HG03571 (cell line): ENCODE measurements around the gene SUCNR1.
"Not testable (repeated sequence)": the region's sequence is repeated elsewhere in the genome, so short reads cannot be mapped to it uniquely, and the experiment has no call there.

Experiments used
- ATAC-seq: cut with Tn5 transposase; IDR thresholded peaks from one replicate; pipeline ENCODE4 v1.9.1; 2021; ENCODE audit not compliant: unreplicated experiment

The SUCNR1 gene

DNA sequence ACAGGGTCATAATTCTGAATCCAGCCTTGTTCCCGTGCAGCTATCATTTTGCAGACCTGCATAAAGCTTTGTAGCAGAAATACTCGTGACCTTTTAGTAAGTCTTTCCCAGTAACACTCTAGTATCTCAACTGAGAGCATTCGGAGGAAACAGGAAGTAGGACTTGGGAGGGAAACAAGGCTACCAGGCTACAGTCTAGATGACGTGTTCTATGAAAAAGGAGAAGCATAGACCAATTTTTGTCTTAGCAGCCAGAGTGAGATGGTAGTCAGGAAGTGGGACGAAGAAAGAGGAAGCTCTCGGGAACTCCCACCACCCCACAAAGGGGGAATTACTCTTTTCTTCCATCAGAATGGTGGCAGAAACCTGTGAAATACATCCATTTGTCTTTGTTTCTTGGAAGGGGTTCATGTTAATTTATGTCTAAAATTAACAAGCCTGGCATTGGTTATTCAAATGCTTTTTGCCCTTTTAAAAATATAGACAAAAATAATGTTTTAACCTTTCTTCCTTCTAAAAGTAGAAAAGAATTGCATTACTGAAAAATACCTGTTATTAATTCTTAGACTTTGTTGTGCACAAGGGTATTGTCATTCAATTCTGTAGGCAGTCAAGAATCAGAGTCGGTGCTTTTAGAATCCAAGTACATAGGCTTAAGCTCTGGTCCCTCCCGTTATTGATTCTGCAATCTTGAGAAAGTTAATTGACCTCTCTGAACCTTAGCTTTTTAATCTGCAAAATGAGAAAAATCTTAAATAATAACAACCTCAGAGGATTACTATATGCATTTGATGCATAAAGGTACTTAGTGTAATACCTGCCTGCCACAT is 1.6 kb upstream of the SUCNR1 start:
- peak; percentile 78 for ATAC-seq

DNA sequence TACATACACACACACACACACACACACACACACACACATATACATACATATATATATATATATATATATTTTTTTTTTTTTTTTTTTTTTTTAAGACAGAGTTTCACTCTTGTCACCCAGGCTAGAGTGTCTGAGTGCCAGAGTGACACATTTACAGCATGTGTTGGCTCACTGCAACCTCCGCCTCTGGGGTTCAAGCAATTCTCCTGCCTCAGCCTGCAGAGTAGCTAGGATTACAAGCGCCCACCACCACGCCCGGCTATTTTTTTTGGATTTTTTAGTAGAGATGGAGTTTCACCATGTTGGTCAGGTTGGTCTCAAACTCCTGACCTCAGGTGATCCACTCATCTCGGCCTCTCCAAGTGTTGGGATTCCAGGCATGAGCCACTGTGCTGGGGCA is 636 bp downstream of the SUCNR1 start:
- not testable (repeated sequence) for ATAC-seq

DNA sequence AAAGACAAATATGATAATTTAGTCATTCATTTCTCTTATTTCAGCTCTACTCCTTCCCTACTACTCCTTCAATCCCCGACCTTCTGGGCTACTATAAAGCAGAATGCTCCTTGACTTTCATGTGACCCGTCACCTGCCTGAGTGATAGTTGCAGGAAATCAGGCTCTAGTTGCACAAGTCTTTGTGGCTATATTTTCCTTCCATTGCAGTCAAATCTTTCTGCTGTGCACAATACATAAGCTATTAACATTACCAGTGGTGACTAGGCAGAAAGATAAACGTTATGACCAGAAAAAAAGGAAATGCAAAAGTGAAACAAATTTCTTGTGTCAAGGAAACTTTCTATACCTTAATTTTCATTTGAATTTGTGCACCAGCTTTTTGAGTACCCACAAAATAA is 2.3 kb downstream of the SUCNR1 start:
- ATAC-seq: peak; percentile 67

DNA sequence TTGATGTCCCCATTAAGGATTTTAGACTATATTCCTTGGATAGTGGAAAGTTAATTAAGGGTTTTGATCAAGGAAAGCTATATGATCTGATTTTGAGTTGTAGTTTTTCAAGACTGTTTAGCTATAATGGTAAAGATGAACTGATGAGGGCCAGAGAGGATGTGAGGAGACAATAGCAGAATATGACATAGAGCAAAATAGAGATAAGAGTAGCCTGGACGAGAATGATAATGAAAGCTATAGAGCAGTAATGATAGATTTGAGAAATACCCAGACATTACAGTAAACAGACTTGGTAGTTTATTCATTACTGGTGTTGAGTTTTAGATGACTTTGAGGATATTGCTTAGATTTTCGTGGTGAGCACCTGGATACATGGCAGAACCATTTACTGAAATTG is 3.8 kb downstream of the SUCNR1 start:
- ATAC-seq: no peak

DNA sequence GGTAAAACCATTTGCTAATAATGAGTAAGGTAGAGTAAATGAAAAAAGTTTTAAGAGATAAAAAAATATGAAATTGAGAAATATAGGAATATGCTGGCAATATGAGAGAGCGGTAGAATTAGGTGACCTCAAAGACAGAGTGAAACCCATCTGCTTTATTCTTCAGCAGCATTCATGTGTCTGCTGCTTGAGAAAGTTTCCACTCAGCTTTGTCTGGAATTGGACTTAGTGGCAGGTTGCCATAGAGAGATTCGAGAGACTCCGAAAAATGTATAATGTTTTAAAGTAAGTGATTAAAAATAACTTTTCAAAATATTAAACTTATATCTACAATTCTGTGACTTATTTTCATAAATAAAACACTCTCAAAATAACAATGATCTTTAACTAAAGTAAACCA is 5.0 kb downstream of the SUCNR1 start:
- no peak for ATAC-seq

DNA sequence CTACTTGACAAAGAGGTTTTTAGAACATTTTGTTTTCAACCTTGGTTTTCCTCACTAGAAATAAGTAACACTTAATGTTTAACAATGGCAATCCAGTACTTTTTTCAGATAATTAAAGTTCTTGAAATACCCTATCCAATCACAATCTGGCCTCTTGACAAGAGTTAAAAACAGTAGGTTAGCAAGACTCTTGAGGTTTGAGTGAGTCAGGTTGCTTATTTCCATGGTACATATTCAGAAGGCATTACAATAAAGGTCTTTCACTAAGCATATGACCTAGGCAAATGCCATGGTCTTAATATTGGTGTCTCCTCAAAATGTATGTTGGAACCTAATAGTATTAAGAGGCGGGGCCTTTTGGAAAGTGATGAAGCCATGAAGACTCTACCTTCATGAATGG is 5.6 kb downstream of the SUCNR1 start:
- ATAC-seq: no peak

DNA sequence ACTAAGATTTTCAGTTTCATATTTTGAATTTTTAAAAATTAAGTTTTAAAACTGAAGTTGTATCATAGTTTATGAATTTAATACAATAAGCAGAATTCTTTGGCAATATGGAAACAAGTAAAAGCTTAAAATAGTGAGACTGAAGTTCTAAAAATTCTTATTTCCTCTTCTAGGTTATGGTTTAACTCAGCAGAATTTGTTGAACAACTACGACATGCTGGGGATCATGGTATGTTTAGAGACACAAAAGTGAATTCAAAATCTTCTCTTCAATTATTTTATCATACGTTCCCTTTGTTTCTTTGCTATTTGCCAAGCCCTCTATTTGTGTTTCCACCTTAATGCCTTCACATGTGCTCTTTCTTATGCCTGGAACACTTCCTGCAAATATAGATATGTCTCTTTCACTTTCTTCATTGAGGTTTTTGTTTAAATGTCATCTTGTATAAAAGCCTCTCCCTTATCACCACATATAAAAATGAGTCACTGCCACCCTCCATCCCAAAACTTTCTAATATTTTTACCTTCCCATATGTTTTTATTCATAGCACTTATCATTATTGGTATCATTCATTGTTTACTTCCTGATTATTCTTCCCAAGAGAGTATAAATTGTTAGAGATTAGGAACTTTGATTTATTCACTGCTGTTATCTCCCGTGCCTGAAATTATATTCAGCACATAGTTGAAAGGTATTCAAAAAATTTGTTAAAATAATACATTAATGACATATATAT is 6.4 kb downstream of the SUCNR1 start:
- peak; percentile 57 for ATAC-seq

DNA sequence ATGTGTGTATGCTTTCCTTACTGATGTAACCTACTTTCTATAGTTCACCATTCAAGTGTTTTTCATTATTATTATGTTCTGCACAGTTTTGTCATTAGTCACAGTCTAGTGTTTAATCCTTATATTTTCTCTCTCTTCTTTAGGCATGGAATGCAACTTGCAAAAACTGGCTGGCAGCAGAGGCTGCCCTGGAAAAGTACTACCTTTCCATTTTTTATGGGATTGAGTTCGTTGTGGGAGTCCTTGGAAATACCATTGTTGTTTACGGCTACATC is 6.9 kb downstream of the SUCNR1 start:
- no peak for ATAC-seq

DNA sequence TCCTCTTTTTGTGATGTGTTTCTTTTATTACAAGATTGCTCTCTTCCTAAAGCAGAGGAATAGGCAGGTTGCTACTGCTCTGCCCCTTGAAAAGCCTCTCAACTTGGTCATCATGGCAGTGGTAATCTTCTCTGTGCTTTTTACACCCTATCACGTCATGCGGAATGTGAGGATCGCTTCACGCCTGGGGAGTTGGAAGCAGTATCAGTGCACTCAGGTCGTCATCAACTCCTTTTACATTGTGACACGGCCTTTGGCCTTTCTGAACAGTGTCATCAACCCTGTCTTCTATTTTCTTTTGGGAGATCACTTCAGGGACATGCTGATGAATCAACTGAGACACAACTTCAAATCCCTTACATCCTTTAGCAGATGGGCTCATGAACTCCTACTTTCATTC is 7.7 kb downstream of the SUCNR1 start:
- ATAC-seq: no peak

DNA sequence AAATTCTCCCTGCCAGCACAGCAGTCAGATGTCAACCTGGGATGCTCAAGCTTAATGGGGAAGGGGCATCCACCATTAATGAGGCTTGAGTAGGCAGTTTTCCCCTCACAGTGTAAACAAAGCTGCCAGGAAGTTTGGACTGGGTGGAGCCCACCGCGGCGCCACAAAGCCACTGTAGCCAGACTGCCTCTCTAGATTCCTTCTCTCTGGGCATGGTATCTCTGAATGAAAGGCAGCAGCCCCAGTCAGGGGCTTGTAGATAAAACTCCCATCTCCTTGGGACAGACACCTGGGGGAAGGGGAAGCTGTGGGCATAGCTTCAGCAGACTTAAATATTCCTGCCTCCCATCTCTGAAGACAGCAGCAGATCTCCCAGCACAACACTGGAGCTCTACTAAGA is 12.0 kb downstream of the SUCNR1 start:
- ATAC-seq: not testable (repeated sequence)

DNA sequence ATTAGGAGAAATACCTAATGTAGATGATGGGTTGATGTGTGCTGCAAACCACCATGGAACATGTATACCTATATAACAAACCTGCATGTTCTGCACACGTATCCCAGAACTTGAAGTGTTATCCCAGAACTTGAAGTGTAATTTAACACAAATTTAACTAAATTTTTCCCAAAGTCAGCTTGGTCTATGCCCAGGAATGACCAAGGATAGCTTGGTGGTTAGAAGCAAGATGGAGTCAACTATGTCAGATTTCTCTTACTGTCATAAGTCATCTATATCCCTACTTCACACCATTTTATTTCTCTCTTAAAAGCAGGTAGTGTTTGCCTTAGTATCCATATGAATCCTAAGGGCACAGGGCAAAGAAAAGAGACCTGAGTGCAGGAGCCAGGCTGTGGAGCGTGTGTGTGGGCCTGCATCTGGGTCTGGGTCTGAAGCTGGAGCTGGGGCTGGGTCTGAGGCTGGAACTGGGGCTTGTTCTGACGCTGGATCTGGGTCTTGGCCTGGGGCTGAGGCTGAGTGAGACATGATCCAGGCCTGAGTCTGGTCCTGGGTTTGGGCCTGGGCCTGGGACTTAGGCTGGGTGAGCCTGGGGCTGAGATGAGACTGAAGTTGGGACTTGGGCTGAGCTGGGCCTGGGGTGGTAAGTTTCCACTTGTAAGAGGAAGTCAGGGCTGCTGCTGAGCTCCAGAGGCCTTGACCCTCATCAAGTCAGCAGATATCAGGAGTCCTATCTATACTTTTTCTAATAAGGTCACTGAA is 14.2 kb downstream of the SUCNR1 start:
- not testable (repeated sequence) for ATAC-seq

DNA sequence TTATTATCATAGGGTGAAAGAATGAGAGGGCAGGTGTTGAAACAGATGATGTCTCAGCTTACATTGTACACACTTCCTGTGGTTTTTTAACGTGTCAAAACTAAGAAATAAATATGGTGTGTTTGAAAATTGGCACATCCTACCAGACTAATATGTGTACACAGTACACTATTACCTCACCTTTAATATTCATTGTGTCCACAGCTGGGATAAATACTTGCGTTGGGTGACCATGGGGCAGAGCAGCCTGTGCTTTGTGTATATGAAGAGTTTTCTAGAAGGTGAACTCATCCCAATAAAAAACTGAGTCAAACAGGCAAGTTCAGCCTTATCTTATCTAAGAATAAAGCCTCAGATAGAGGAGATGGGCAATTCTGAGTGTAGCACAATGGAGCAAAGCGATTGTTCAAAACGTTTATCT is 17.3 kb downstream of the SUCNR1 start:
- peak; percentile 86 for ATAC-seq

DNA sequence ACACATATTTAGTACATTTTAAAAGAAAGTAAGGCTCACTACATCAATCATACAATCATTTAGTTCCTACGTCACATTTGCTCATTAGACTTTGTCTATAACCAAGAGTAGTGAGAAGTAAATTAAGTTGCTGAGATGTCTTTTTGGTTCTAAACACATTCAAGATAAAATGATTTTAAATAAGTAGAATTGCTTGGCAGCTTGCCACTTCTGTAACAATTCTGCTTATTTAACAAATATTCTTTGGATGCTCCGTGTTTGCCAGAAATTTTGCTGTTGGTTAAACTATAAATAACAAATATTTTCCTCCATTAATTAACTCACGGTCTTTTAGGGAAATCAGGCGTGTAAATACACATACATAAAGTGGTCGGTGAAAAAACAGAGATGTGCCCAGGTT is 18.3 kb downstream of the SUCNR1 start:
- ATAC-seq: no peak

DNA sequence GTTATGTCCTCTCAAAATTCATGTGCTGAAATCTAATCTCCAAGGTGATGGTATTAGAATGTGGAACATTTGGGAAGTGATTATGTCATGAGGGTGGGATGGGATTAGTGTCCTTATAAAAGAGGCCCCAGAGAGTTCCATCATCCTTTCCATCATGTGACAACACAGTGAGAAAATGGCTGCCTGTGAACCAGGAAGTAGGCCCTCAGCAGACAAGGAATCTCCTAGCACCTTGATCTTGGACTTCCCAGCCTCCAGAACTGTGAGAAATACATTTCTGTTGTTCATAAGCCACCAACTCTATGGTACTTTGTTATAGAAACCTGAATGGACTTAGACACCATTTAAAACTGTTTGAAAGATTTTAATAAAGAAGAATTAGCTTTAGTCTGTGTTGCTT is 20.8 kb downstream of the SUCNR1 start:
- no peak for ATAC-seq

DNA sequence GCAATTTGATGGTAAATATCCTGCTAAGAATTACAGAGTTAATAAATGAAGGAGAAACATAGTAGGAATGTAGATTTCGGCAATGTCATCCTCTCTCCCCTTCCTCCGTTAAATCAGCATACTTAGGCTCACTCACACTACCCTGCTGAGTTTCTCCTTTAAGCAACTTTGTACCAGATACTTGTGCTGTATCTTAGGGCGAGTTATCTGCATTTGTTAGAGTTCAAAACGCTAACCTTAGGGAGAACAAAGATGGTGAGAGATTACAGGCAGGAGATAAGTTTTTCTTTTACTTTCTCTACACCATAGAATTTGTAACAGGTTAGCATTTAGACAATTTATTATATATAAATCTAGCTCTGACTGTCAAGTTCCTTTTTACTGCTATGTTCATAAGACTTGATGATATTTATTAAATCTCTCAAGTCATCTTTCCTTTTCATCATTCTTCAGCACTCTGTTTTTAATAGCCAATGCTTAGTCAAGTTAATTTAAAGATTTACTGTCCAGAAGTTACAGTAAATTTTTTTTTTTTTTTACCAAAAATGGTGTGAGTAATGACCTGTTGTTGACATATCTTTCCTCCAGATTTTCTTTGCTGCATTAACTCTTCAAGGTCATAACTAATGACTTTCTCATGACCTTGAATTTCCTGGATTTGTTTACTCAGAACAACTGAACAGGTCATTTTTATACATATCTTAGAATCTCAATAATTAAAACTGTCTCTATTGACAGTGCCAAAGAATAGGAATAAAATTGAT is 22.2 kb downstream of the SUCNR1 start:
- ATAC-seq: no peak

DNA sequence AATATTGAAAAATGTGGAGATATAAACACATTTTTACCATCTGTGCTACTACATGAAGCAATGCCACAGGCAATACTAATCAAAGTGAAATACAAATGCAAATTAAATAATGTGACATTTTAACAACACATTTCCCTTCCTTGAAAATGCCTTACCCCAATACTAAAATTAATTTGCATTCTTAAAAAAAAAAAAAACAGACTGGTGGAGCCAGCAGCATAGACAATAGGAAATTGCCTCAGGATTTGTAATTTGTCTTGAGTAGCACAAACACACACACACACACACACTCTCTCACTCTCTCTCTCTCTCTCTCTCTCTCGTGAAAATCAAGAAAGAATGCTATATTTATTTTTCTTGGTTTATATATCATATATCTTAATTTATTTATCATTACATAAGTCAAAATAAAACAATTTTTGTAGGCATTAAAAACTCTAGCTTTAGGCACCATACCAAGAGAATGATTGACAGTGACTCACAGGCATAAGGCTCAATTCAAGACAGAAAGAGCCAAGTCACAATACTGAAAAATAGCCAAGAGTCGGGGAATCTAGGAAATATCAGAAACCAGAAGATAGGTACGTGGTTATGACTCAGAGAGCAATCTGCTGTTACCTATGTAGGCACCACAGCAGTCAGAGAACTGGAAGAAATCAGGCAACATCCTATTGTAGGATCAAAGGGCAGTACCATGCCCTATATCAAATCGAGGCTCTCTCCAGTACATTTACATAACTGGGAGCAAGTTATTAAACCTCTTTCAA is 23.0 kb downstream of the SUCNR1 start:
- ATAC-seq: no peak

DNA sequence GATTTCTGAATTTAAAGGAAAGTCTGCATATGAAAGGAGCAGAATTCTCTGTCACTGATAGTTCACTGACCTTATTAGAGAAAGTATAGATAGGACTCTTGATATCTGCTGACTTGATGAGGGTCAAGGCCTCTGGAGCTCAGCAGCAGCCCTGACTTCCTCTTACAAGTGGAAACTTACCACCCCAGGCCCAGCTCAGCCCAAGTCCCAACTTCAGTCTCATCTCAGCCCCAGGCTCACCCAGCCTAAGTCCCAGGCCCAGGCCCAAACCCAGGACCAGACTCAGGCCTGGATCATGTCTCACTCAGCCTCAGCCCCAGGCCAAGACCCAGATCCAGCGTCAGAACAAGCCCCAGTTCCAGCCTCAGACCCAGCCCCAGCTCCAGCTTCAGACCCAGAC is 24.7 kb downstream of the SUCNR1 start:
- ATAC-seq: not testable (repeated sequence)

DNA sequence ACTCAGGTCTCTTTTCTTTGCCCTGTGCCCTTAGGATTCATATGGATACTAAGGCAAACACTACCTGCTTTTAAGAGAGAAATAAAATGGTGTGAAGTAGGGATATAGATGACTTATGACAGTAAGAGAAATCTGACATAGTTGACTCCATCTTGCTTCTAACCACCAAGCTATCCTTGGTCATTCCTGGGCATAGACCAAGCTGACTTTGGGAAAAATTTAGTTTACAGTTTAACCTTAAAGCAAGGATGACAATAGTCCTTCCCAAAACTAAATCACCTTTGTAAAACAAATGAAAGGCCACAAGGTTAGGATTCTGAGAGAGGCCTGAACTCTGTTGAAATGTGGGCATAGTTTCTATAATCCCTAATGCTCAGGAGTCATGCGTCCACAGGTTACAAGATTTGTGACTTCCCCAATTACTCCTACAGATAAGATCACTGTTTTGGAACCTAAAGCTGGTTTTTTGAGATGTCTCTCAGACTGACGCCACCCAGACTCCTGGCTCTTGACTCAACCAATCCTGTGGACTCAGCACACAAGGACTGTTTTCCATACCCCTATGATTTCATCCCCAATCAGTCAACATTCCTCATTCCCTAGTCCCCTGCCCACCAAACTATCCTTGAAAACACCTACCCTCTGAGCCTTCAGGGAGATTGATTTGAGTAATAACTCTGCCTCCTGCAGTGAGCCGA is 25.3 kb downstream of the SUCNR1 start:
- ATAC-seq: not testable (repeated sequence)

DNA sequence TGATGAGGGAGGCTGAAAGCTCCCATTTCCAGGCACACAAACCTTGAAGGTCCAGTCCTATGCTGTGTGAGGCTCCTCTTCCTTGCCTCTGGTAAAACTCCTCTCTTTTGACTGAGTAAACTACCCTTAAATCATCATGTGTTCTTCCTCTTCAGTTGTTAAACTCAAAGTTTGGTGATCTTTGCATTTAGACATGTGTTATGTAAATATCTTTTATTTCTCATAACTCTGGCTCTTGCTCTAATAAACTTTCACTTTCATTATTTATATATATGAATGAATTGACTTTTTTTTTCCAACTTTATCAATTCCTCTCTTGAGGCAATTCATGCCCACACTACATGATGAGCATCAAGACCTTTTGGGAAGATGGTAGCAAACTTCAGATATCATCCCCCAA is 26.6 kb downstream of the SUCNR1 start:
- no peak for ATAC-seq

DNA sequence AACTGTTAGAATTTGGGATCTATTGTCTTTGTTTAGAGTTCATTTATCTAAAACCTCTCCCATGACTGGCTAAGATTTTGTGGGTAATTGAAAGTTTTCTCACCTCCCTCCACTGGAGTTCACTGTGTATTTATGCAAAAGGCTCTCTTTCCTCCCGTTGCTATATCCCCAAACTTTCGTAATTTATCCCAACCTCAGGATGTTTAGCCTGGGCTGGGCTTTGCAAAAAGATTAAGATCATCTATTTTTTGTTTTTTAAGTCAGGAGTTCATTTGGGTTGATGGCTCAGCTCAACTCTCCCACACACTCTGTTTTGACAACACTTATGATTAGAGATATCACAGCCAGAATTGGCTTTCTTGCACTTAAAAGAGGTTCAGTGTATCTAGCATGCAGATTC is 27.0 kb downstream of the SUCNR1 start:
- no peak for ATAC-seq
